Type B pancreatic cell (in vitro differentiated cells): ENCODE results near the gene WIPF3. TPM values are rescaled to one million over a fixed set of nuclear protein-coding genes. Genes with fewer than 3 reads are reported as not detected.

Experiments used
- DNase-seq: peaks from one replicate; pipeline ENCODE4 v3.0.0; 2021; ENCODE audit warnings: mixed read lengths; ENCODE audit not compliant: unreplicated experiment; ENCODE audit errors: extremely low spot score
- H3K27ac Mint-ChIP-seq: 2 replicates; pipeline ENCODE4 v1.8.0; 2021; ENCODE audit warnings: mild to moderate bottlenecking, mixed read lengths
- H3K27me3 Mint-ChIP-seq: 2 replicates; pipeline ENCODE4 v1.8.0; 2021; ENCODE audit warnings: mixed read lengths
- H3K36me3 Mint-ChIP-seq: 2 replicates; pipeline ENCODE4 v1.8.0; 2021; ENCODE audit warnings: mixed read lengths
- H3K4me1 Mint-ChIP-seq: one replicate; pipeline ENCODE4 v1.8.0; 2021; ENCODE audit warnings: mixed read lengths; ENCODE audit not compliant: unreplicated experiment
- H3K4me3 Mint-ChIP-seq: 2 replicates; pipeline ENCODE4 v1.8.0; 2021; ENCODE audit warnings: mild to moderate bottlenecking, mixed read lengths
- H3K9me3 Mint-ChIP-seq: 2 replicates; pipeline ENCODE4 v1.8.0; 2021; ENCODE audit warnings: mixed read lengths
- long read RNA-seq: library from polyadenylated mRNA; unstranded; transcript quantifications from one replicate; pipeline ENCODE4 v2.0.0, GENCODE V29; 2020
- total RNA-seq: library from RNA; stranded (reverse); gene quantifications from 2 replicates; pipeline ENCODE4 v1.2.1, GENCODE V29; 2021; ENCODE audit warnings: low replicate concordance
- TF ChIP-seq, protein P1 (sequence below): fragments of 200-600 bp; sonication (generic); conservative IDR thresholded peaks from 2 replicates; pipeline ENCODE4 v1.5.0; 2021; ENCODE audit warnings: antibody characterized with exemption, mild to moderate bottlenecking

WIPF3 gene, protein sequence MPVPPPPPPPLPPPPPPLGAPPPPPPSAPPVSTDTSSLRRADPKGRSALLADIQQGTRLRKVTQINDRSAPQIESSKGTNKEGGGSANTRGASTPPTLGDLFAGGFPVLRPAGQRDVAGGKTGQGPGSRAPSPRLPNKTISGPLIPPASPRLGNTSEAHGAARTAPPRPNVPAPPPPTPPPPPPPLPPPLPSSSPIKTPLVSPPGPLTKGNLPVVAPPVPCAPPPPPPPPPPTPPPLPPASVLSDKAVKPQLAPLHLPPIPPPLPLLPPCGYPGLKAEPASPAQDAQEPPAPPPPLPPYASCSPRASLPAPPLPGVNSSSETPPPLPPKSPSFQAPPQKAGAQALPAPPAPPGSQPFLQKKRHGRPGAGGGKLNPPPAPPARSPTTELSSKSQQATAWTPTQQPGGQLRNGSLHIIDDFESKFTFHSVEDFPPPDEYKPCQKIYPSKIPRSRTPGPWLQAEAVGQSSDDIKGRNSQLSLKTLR
- 1.7 TPM in 2 replicates for total RNA-seq
- long read RNA-seq, partial matches to known transcripts, result 1 of 4 reads
- long read RNA-seq, other reads (novel, unspliced or antisense), result 3 of 4 reads

DNA sequence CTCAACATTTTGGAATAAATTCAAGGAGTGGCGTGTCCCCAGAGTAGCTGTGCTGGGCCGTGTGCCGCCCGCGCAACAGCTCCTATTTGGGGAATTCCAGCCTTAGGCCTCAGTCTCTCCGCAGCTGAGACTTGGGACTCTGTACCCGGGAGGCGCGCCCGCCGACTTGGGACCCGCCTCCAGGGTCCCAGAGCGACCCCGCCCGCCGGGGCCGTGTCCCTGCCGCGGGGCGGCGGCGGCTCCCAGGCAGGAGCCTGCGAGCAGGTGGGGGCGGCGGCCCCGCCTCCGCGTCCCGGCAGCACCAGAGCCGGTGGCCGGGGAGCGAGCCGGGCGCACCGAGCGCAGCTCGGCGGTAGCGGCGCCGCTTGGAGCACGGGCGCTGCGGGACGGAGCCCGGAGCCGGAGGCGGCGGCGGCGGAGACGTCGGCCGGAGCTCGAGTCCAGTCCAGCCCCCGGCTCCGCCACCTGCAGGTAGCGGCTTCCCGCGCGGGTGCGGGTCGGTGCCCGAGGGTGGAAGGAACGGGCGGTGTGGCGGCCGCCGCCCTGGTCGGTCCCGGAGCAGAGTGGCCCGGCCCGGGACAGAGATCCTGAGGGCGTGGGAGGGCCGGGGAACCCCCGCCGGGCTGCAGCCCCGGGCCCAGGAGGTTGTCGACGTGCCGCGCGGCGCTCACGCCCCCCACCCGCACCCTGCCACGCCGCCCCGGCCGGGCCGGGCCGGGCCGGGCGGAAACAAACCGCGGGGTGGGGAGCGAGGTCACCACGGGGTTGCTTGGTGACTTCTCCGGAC is at the start of gene WIPF3:
Gene WIPF3 (plus strand): TSS at position 301 of the 787 bp plus-strand sequence. CDS start 28,217 bp downstream, outside the sequence.
- H3K27me3 Mint-ChIP-seq, result peaks cover 82% of the 10 kb centered on the region
- H3K4me3 Mint-ChIP-seq, result peak within 1 kb of the TSS; percentile 81
- no peak for DNase-seq
- H3K27ac Mint-ChIP-seq, result peak within 1 kb of the TSS; percentile 48
- no peaks in the 10 kb centered on the region for H3K36me3 Mint-ChIP-seq
- H3K9me3 Mint-ChIP-seq, result no peaks in the 10 kb centered on the region
- H3K4me1 Mint-ChIP-seq, result no peaks in the 10 kb centered on the region
- TF ChIP-seq, protein P1, sequence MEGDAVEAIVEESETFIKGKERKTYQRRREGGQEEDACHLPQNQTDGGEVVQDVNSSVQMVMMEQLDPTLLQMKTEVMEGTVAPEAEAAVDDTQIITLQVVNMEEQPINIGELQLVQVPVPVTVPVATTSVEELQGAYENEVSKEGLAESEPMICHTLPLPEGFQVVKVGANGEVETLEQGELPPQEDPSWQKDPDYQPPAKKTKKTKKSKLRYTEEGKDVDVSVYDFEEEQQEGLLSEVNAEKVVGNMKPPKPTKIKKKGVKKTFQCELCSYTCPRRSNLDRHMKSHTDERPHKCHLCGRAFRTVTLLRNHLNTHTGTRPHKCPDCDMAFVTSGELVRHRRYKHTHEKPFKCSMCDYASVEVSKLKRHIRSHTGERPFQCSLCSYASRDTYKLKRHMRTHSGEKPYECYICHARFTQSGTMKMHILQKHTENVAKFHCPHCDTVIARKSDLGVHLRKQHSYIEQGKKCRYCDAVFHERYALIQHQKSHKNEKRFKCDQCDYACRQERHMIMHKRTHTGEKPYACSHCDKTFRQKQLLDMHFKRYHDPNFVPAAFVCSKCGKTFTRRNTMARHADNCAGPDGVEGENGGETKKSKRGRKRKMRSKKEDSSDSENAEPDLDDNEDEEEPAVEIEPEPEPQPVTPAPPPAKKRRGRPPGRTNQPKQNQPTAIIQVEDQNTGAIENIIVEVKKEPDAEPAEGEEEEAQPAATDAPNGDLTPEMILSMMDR, result peak; percentile 34

DNA sequence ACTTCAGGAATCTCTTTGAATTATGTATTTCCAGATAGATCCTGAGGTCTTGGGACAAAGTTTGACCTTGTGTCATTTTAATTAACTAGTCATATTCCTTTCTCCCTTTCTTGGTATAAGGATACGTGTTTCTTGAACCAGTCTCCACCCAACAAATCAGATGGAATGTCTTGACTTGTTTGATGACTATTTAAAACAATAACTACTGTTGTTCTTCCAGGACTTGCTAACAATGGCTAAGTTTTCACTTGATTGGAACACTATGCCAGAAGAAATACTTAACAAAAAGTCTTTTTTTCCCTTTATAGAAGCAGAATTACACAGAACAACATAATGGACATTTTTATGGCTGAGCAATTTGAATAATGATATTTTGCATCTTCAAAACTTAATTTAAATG is 43.0 kb upstream of the WIPF3 start:
- Mint-ChIP-seq H3K27me3 (peaks cover 24% of the 10 kb centered on the region), H3K9me3 (peaks cover 5% of the 10 kb centered on the region), H3K4me3 (no peak overlapping the region), H3K4me1 (peaks cover 4% of the 10 kb centered on the region), H3K36me3 (no peaks in the 10 kb centered on the region), H3K27ac (no peak overlapping the region)
- no peak for DNase-seq
- TF ChIP-seq, protein P1, result no peak

DNA sequence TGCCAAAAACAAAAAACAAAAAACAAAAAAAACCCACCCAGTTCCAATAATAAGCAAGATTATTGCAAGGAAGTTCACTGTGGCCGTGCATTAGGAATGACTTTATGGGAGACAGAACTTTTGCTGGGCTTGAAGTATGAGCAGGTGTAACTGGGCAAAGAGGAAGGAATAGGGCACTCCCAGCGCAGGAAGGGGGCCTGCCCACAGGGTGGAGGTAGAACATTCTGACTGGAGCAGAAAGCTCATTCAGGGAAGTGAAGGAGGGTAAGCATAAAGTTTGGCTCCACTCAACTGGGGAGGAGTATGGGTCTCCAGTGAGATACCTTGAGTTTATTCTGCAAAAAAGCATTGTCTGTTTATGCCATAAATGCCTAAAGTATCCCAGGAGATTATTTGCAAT is 42.1 kb upstream of the WIPF3 start:
- peaks cover 24% of the 10 kb centered on the region for H3K27me3 Mint-ChIP-seq
- DNase-seq, result no peak
- no peak overlapping the region for H3K4me3 Mint-ChIP-seq
- H3K36me3 Mint-ChIP-seq, result no peaks in the 10 kb centered on the region
- H3K9me3 Mint-ChIP-seq, result peaks cover 5% of the 10 kb centered on the region
- H3K4me1 Mint-ChIP-seq, result peaks cover 4% of the 10 kb centered on the region
- no peak overlapping the region for H3K27ac Mint-ChIP-seq
- TF ChIP-seq, protein P1, result peak; percentile 28

DNA sequence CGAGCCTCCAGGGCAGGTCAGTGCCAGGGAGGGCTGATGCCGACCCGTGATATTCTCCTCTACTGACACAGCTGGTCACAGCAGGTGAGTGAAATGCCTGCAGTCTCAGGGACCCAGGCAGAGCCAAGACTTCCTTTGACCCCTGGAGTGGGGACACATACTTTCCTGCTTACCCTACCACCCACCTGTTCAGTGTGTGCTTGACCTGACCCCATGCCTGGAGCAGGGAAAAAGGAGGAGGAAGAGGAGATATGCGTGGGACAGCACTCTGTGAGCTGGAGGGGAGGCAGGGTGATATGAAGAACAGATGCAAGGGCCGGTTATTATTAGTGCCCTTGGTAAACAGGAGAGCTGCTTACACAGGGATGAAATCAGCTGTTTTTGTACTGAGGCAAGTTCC is 40.8 kb upstream of the WIPF3 start:
- H3K9me3 Mint-ChIP-seq, result peaks cover 5% of the 10 kb centered on the region
- no peaks in the 10 kb centered on the region for H3K36me3 Mint-ChIP-seq
- TF ChIP-seq, protein P1, result no peak
- H3K27me3 Mint-ChIP-seq, result peaks cover 28% of the 10 kb centered on the region
- no peak for DNase-seq
- no peak overlapping the region for H3K4me3 Mint-ChIP-seq
- peaks cover 5% of the 10 kb centered on the region for H3K4me1 Mint-ChIP-seq
- no peak overlapping the region for H3K27ac Mint-ChIP-seq

DNA sequence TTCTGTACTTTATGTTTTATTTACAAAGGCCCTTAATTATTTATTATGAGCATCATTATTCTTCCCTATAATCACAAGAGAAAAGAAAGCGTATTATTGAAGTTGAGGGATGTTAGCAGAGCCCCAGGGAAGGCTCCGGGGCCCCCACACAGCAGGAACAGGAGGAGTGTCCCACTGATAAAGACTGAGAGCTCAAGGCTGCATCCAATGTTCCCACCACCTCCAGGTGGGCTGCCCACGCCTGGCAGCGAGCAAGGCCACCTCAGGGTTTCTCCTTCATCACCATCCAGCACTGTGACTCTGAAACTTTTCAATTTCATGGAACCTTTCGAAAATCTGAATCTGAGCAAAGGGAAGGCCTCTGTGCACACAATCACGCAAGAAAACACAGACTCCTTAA is 35.9 kb upstream of the WIPF3 start:
- DNase-seq, result no peak
- H3K27me3 Mint-ChIP-seq, result peaks cover 31% of the 10 kb centered on the region
- H3K9me3 Mint-ChIP-seq, result peaks cover 5% of the 10 kb centered on the region
- H3K27ac Mint-ChIP-seq, result no peak overlapping the region
- TF ChIP-seq, protein P1, result no peak
- H3K36me3 Mint-ChIP-seq, result no peaks in the 10 kb centered on the region
- H3K4me1 Mint-ChIP-seq, result peaks cover 9% of the 10 kb centered on the region
- H3K4me3 Mint-ChIP-seq, result no peak overlapping the region
